Vagina (tissue), 2 donors: ENCODE results near the gene TRIO. TPM values are rescaled to one million over a fixed set of nuclear protein-coding genes. Genes with fewer than 3 reads are reported as not detected.
A peak's percentile ranks its signal among the peaks of the same experiment; 100 is the strongest.

ENCODE experiments used
- DNase-seq, 2 donors: peaks; one replicate each; pipeline ENCODE4 v3.0.0-alpha.2; 2017; ENCODE audit errors: extremely low spot score in 2 of 2
- H3K27ac ChIP-seq: fragments of 200-600 bp; sonication (generic); one replicate; pipeline ENCODE4 v1.5.1; 2019
- H3K27me3 ChIP-seq: fragments of 200-600 bp; sonication (generic); one replicate; pipeline ENCODE4 v1.5.1; 2019
- H3K36me3 ChIP-seq, 2 donors: fragments of 200-600 bp; sonication (generic); one replicate each; pipeline ENCODE4 v1.5.1; 2017 to 2019
- H3K4me1 ChIP-seq: fragments of 200-600 bp; sonication (generic); one replicate; pipeline ENCODE4 v1.5.1; 2019
- H3K4me3 ChIP-seq, 2 donors: fragments of 200-600 bp; sonication (generic); 1 replicate in 1 of 2; 2 replicates in 1 of 2; pipeline ENCODE4 v1.5.1; 2016 to 2019
- H3K9me3 ChIP-seq: fragments of 200-600 bp; sonication (generic); one replicate; pipeline ENCODE4 v1.5.1; 2019
- CTCF ChIP-seq, 3 experiments: fragments of 450-650 bp in 2 of 3; fragments of 200-600 bp in 1 of 3; sonication (generic) in 1 of 3; IDR thresholded peaks; one replicate each; pipeline ENCODE4 v1.5.1; 2017 to 2019; ENCODE audit warnings: antibody characterized with exemption in 3 of 3, mild to moderate bottlenecking in 2 of 3, moderate library complexity in 2 of 3
- POLR2A ChIP-seq, 2 donors: fragments of 450-650 bp; IDR thresholded peaks; one replicate each; pipeline ENCODE4 v1.6.1; 2017; ENCODE audit warnings: antibody characterized with exemption in 2 of 2, mild to moderate bottlenecking in 2 of 2, moderate library complexity in 2 of 2
- POLR2AphosphoS5 ChIP-seq, 2 donors: sonication (generic); formaldehyde crosslinking; IDR thresholded peaks; one replicate each; pipeline ENCODE4 v1.9.0; 2017; ENCODE audit warnings: antibody characterized with exemption in 2 of 2, mild to moderate bottlenecking in 2 of 2, low read depth in 1 of 2; ENCODE audit not compliant: insufficient read depth in 1 of 2
- intact Hi-C: fragments of 100-400 bp; cut with DNase I; formaldehyde crosslinking; loops from one replicate; pipeline ENCODE4 v1.15.1; 2023
- total RNA-seq: library from RNA; depleted of rRNA; stranded (reverse); fragments of >200 nt; gene quantifications from one replicate; pipeline ENCODE4 v1.2.3, GENCODE V29; 2016

Gene TRIO
- total RNA-seq, 1 donor from 2014 or later: 142 TPM

- H3K27ac ChIP-seq: peak overlapping the region; percentile 64
- peaks cover 0 to 25% of the 10 kb centered on the region in 2 donors for H3K36me3 ChIP-seq
Observed at GRCh38 chr5:14411216-14411615, 268.1 kb downstream of the TRIO start.

GRCh38 chr5:14413331-14413750 lies 270.2 kb downstream of the TRIO start:
- intact Hi-C loops: no loop called here

More at GRCh38 chr5:14411216-14411615, 268.1 kb downstream of the TRIO start:
- DNase-seq: no peak
- H3K27me3 ChIP-seq: no peaks in the 10 kb centered on the region
- H3K4me3 ChIP-seq: no peak overlapping the region
- H3K9me3 ChIP-seq: no peaks in the 10 kb centered on the region
- H3K4me1 ChIP-seq: peaks cover 23% of the 10 kb centered on the region
- intact Hi-C loops: no loop called here
- TF ChIP-seq POLR2AphosphoS5 (IDR thresholded peaks at IDR 0.05; ENCODE audit: insufficient read depth in 1 of 2, low read depth in 1 of 2) (no peak), POLR2A (IDR thresholded peaks at IDR 0.05) (no peak)

GRCh38 chr5:14414007-14414406 lies 270.9 kb downstream of the TRIO start:
- TF ChIP-seq POLR2AphosphoS5 (IDR thresholded peaks at IDR 0.05; ENCODE audit: insufficient read depth in 1 of 2, low read depth in 1 of 2) (no peak), POLR2A (IDR thresholded peaks at IDR 0.05) (no peak), CTCF (IDR thresholded peaks at IDR 0.05) (no peak)
- no peak for DNase-seq
- intact Hi-C loops: no loop called here
- no peaks in the 10 kb centered on the region for H3K27me3 ChIP-seq
- no peaks in the 10 kb centered on the region for H3K9me3 ChIP-seq
- peaks cover 50% of the 10 kb centered on the region for H3K4me1 ChIP-seq
- H3K4me3 ChIP-seq: no peak overlapping the region
- peaks cover 0 to 9% of the 10 kb centered on the region in 2 donors for H3K36me3 ChIP-seq
- no peak overlapping the region for H3K27ac ChIP-seq

More at GRCh38 chr5:14413331-14413750, 270.2 kb downstream of the TRIO start:
- no peak for TF ChIP-seq POLR2A (IDR thresholded peaks at IDR 0.05)
- no peak for TF ChIP-seq CTCF (IDR thresholded peaks at IDR 0.05)
- no peak for TF ChIP-seq POLR2AphosphoS5 (IDR thresholded peaks at IDR 0.05; ENCODE audit: insufficient read depth in 1 of 2, low read depth in 1 of 2)
- DNase-seq: no peak
- Histone ChIP-seq H3K27ac (no peak overlapping the region), H3K36me3 (peaks cover 0 to 9% of the 10 kb centered on the region in 2 donors), H3K9me3 (no peaks in the 10 kb centered on the region), H3K4me1 (peaks cover 44% of the 10 kb centered on the region), H3K4me3 (no peak overlapping the region), H3K27me3 (no peaks in the 10 kb centered on the region)

GRCh38 chr5:14414656-14415023 lies 271.5 kb downstream of the TRIO start:
- no peaks in the 10 kb centered on the region for H3K9me3 ChIP-seq
- peaks cover 53% of the 10 kb centered on the region for H3K4me1 ChIP-seq
- H3K27ac ChIP-seq: no peak overlapping the region
- H3K27me3 ChIP-seq: no peaks in the 10 kb centered on the region
- intact Hi-C loops: no loop called here
- TF ChIP-seq POLR2A (IDR thresholded peaks at IDR 0.05) (no peak), CTCF (IDR thresholded peaks at IDR 0.05) (no peak), POLR2AphosphoS5 (IDR thresholded peaks at IDR 0.05; ENCODE audit: insufficient read depth in 1 of 2, low read depth in 1 of 2) (no peak)
- no peak overlapping the region for H3K4me3 ChIP-seq
- DNase-seq: no peak
- peaks cover 0 to 12% of the 10 kb centered on the region in 2 donors for H3K36me3 ChIP-seq

- TF ChIP-seq POLR2AphosphoS5 (IDR thresholded peaks at IDR 0.05; ENCODE audit: insufficient read depth in 1 of 2, low read depth in 1 of 2) (no peak), POLR2A (IDR thresholded peaks at IDR 0.05) (no peak), CTCF (IDR thresholded peaks at IDR 0.05) (no peak)
- H3K27me3 ChIP-seq: no peaks in the 10 kb centered on the region
- intact Hi-C loops: no loop called here
- H3K9me3 ChIP-seq: no peaks in the 10 kb centered on the region
- no peak for DNase-seq
- no peak overlapping the region for H3K4me3 ChIP-seq
- peaks cover 53% of the 10 kb centered on the region for H3K4me1 ChIP-seq
- H3K36me3 ChIP-seq: peaks cover 0 to 16% of the 10 kb centered on the region in 2 donors
- H3K27ac ChIP-seq: peak overlapping the region; percentile 4
Observed at GRCh38 chr5:14415024-14415697, 272.0 kb downstream of the TRIO start.
